Measurements from ENCODE around the gene PLEKHG4. TPM values are rescaled to one million over a fixed set of nuclear protein-coding genes. Genes with fewer than 3 reads are reported as not detected.

The PLEKHG4 gene
- 13.2 and 13.9 TPM in 2 replicates for total RNA-seq (2021)
- long read RNA-seq, full-length matches to known transcripts = 2 of 16 reads
- long read RNA-seq, partial matches to known transcripts = 3 of 16 reads
- long read RNA-seq, other reads (novel, unspliced or antisense) = 11 of 16 reads

GRCh38 chr16:67279296-67280089 is at the start of gene PLEKHG4:
TSS of gene PLEKHG4 (plus strand) at chr16:67279532. CDS start at chr16:67280045, 513 bp downstream.
- Histone ChIP-seq H3K23me2 (ENCODE audit: insufficient read length, low read depth, low read length, poor library complexity, severe bottlenecking) (peaks cover 6% of the 10 kb centered on the region), H4K8ac (replicated peaks; ENCODE audit: insufficient read length, low read depth, low read length) (no peak within 1 kb of the TSS), H3K9ac (ENCODE audit: extremely low read depth, insufficient read length, low read length) (no peak within 1 kb of the TSS), H3K4ac (ENCODE audit: low read depth, low read length) (no peak within 1 kb of the TSS), H3K79me1 (ENCODE audit: insufficient read depth, low read depth, low read length, poor library complexity, severe bottlenecking) (no peaks in the 10 kb centered on the region), H3K18ac (ENCODE audit: insufficient read length, low read depth, low read length) (no peak within 1 kb of the TSS), H3K79me2 (ENCODE audit: insufficient read depth, low read length) (no peaks in the 10 kb centered on the region), H3K56ac (ENCODE audit: insufficient read length, low read depth, low read length) (no peak within 1 kb of the TSS), H2AK5ac (ENCODE audit: insufficient read length, low read length) (no peak within 1 kb of the TSS), H2AFZ (ENCODE audit: low read length) (no peak within 1 kb of the TSS), H3K9me3 (ENCODE audit: control insufficient read depth, low read depth, low read length) (no peaks in the 10 kb centered on the region), H2BK15ac (ENCODE audit: low read depth, low read length) (no peak within 1 kb of the TSS), H2BK5ac (ENCODE audit: insufficient read length, low read length) (no peak within 1 kb of the TSS), H4K5ac (ENCODE audit: insufficient read length, low read depth, low read length) (no peak within 1 kb of the TSS), H4K91ac (ENCODE audit: insufficient read length, low read depth, low read length) (no peak within 1 kb of the TSS), H3K27me3 (ENCODE audit: insufficient read depth, low read length) (no peaks in the 10 kb centered on the region), H4K20me1 (ENCODE audit: control insufficient read depth, insufficient read depth, insufficient read length) (no peaks in the 10 kb centered on the region), H2BK120ac (ENCODE audit: low read depth, low read length, poor library complexity, severe bottlenecking) (no peak within 1 kb of the TSS), H3K23ac (ENCODE audit: insufficient read length, low read depth, low read length) (no peak within 1 kb of the TSS), H3K14ac (ENCODE audit: insufficient read depth, low read length) (no peak within 1 kb of the TSS; the same call in 1 of the 2 replicates), H3K4me1 (ENCODE audit: insufficient read depth, low read length) (no peaks in the 10 kb centered on the region), H2BK12ac (ENCODE audit: insufficient read length, low read depth, low read length) (no peak within 1 kb of the TSS), H3K27ac (ENCODE audit: insufficient read length, low read depth, low read length) (no peak within 1 kb of the TSS), H2BK20ac (ENCODE audit: low read depth, low read length, poor library complexity, severe bottlenecking) (no peak within 1 kb of the TSS), H3T11ph (ENCODE audit: low read length) (no peak within 1 kb of the TSS), H3K4me2 (ENCODE audit: insufficient read depth, insufficient read length, low read length) (peak within 1 kb of the TSS; percentile 41)
- peak; percentile 83 for DNase-seq
- peaks cover 3% of the 10 kb centered on the region in 2 experiments; a peak in 3 of 4 replicates for H3K4me1 Mint-ChIP-seq
- H3K27ac Mint-ChIP-seq = no peak within 1 kb of the TSS
- H3K36me3 Mint-ChIP-seq (ENCODE audit: insufficient read depth in 1 of 3, low read depth in 3 of 3) = peaks cover 0 to 14% (median 4%) of the 10 kb centered on the region in 3 experiments; a peak in 3 of 7 replicates
- H3K27me3 Mint-ChIP-seq (ENCODE audit: low read depth) = peaks cover 16% of the 10 kb centered on the region
- no CpG with 5 or more reads among the region's 83 CpGs for WGBS (ENCODE audit: extremely low coverage, insufficient read length, low lambda C conversion rate)
- no peaks in the 10 kb centered on the region for H3K9me3 Mint-ChIP-seq
- peak; percentile 71 for TF ChIP-seq CTCF (conservative IDR thresholded peaks at IDR 0.05)
- H3K4me3 Mint-ChIP-seq = peak within 1 kb of the TSS; percentile 70 to 81

All from H9 (cell line).